Colonic mucosa (tissue), 4 donors: ENCODE measurements around the gene TMEM39B. TPM values are rescaled to one million over a fixed set of nuclear protein-coding genes. Genes with fewer than 3 reads are reported as not detected.
"Not testable (repeated sequence)": the region's sequence is repeated elsewhere in the genome, so short reads cannot be mapped to it uniquely, and the experiment has no call there.

ENCODE experiments used
- DNase-seq: peaks from one replicate; pipeline ENCODE4 v3.0.0-alpha.2; 2020
- H3K27ac ChIP-seq: fragments of 200-600 bp; one replicate; pipeline ENCODE4 v1.8.0; 2021
- H3K27me3 ChIP-seq: fragments of 200-600 bp; one replicate; pipeline ENCODE4 v1.8.0; 2021
- H3K36me3 ChIP-seq: fragments of 200-600 bp; one replicate; pipeline ENCODE4 v1.8.0; 2021
- H3K4me1 ChIP-seq: fragments of 200-600 bp; one replicate; pipeline ENCODE4 v1.8.0; 2021; ENCODE audit warnings: mild to moderate bottlenecking
- H3K4me3 ChIP-seq: fragments of 200-600 bp; one replicate; pipeline ENCODE4 v1.8.0; 2021
- H3K9ac ChIP-seq, 2 donors: one replicate each; pipeline ENCODE4 v1.7.0; 2013; ENCODE audit warnings: control low read depth in 2 of 2, low read depth in 2 of 2, low read length in 2 of 2
- H3K9me3 ChIP-seq: fragments of 200-600 bp; one replicate; pipeline ENCODE4 v1.8.0; 2021
- CTCF ChIP-seq: fragments of 200-600 bp; IDR thresholded peaks from one replicate; pipeline ENCODE4 v1.8.0; 2022; ENCODE audit warnings: antibody characterized with exemption, mild to moderate bottlenecking
- intact Hi-C: fragments of 100-400 bp; cut with DNase I; formaldehyde crosslinking; loops from one replicate; pipeline ENCODE4 v1.14.1; 2022
- total RNA-seq, 2 donors: library from RNA; stranded (reverse); fragmentation: NEBNext Ultra II Directional in 1 of 2; extraction: Animal tissue kit (Norgen Biotek cat#: 25700) in 1 of 2; gene quantifications; one replicate each; pipeline ENCODE4 v1.2.1, GENCODE V29; 2021
- donor health status: healthy.
- donor health status: DM: no; HTN: no; CAD: no.
- donor health status: DM: no; HTN: no; CAD: no.

TMEM39B gene
- total RNA-seq, 2 donors from 2014 or later, result 12.3 to 18.2 TPM

- TF ChIP-seq CTCF, result no peak
- Histone ChIP-seq H3K9ac (no peak overlapping the region), H3K27me3 (no peaks in the 10 kb centered on the region), H3K9me3 (no peaks in the 10 kb centered on the region), H3K27ac (no peak overlapping the region), H3K4me1 (peaks cover 7% of the 10 kb centered on the region), H3K36me3 (no peaks in the 10 kb centered on the region), H3K4me3 (no peak overlapping the region)
- no peak for DNase-seq
- intact Hi-C loops, result no loop called here
Measured at GRCh38 chr1:32114420-32114819, 41.7 kb downstream of the TMEM39B start.

GRCh38 chr1:32115496-32115895 is 42.8 kb downstream of the TMEM39B start:
- Histone ChIP-seq H3K4me1 (peaks cover 1% of the 10 kb centered on the region), H3K9ac (no peak overlapping the region)

GRCh38 chr1:32116531-32116930 is 43.8 kb downstream of the TMEM39B start:
- DNase-seq, result no peak
- Histone ChIP-seq H3K4me3 (no peak overlapping the region), H3K4me1 (no peaks in the 10 kb centered on the region), H3K9me3 (no peaks in the 10 kb centered on the region), H3K27me3 (no peaks in the 10 kb centered on the region), H3K9ac (no peak overlapping the region), H3K27ac (no peak overlapping the region), H3K36me3 (no peaks in the 10 kb centered on the region)
- no peak for TF ChIP-seq CTCF
- intact Hi-C loops, result no loop called here

More at GRCh38 chr1:32115496-32115895, 42.8 kb downstream of the TMEM39B start:
- H3K27ac ChIP-seq, result no peak overlapping the region
- no peak for TF ChIP-seq CTCF
- no peak for DNase-seq
- intact Hi-C loops, result no loop called here
- no peaks in the 10 kb centered on the region for H3K27me3 ChIP-seq
- no peak overlapping the region for H3K4me3 ChIP-seq
- no peaks in the 10 kb centered on the region for H3K36me3 ChIP-seq
- no peaks in the 10 kb centered on the region for H3K9me3 ChIP-seq

- intact Hi-C loops, result no loop called here
- DNase-seq, result no peak
- H3K27ac ChIP-seq, result no peak overlapping the region
- no peak overlapping the region for H3K4me3 ChIP-seq
- no peak overlapping the region for H3K9ac ChIP-seq
- no peaks in the 10 kb centered on the region for H3K9me3 ChIP-seq
- no peaks in the 10 kb centered on the region for H3K4me1 ChIP-seq
- no peaks in the 10 kb centered on the region for H3K36me3 ChIP-seq
- no peaks in the 10 kb centered on the region for H3K27me3 ChIP-seq
- no peak for TF ChIP-seq CTCF
Measured at GRCh38 chr1:32122151-32122550, 49.4 kb downstream of the TMEM39B start.

GRCh38 chr1:32123361-32123760 is 50.6 kb downstream of the TMEM39B start:
- H3K4me1 ChIP-seq, H3K36me3 ChIP-seq, H3K9me3 ChIP-seq, H3K4me3 ChIP-seq, DNase-seq, H3K27me3 ChIP-seq, H3K9ac ChIP-seq, H3K27ac ChIP-seq, intact Hi-C loops: not testable (repeated sequence)

GRCh38 chr1:32125313-32125712 is 52.6 kb downstream of the TMEM39B start:
- H3K27me3 ChIP-seq, result no peaks in the 10 kb centered on the region
- no peak for TF ChIP-seq CTCF
- no peaks in the 10 kb centered on the region for H3K36me3 ChIP-seq
- intact Hi-C loops, result no loop called here
- H3K4me3 ChIP-seq, result no peak overlapping the region
- no peaks in the 10 kb centered on the region for H3K4me1 ChIP-seq
- H3K9me3 ChIP-seq, result no peaks in the 10 kb centered on the region
- H3K27ac ChIP-seq, result no peak overlapping the region
- no peak overlapping the region for H3K9ac ChIP-seq
- DNase-seq, result no peak
